Gastroesophageal sphincter (tissue), 3 donors: ENCODE measurements around the gene MCCD1.

Experiments
- CTCF ChIP-seq, 4 experiments: fragments of 200-600 bp in 2 of 4; fragments of 450-650 bp in 2 of 4; sonication (generic) in 1 of 4; IDR thresholded peaks; one replicate each; pipeline ENCODE4 v1.5.1; 2017 to 2019; ENCODE audit warnings: antibody characterized with exemption in 4 of 4, mild to moderate bottlenecking in 2 of 4, moderate library complexity in 2 of 4
- POLR2AphosphoS5 ChIP-seq: sonication (generic); formaldehyde crosslinking; IDR thresholded peaks from one replicate; pipeline ENCODE4 v1.6.1; 2017; ENCODE audit warnings: antibody characterized with exemption

GRCh38 chr6:31575335-31575901, 46.7 kb downstream of the MCCD1 start, which contains the start of gene TNF:
- TF ChIP-seq CTCF (IDR thresholded peaks at IDR 0.05) (no peak), POLR2AphosphoS5 (peak; percentile 22)
